Sigmoid colon (tissue), 7 donors: ENCODE measurements around the gene IZUMO1. TPM values are rescaled to one million over a fixed set of nuclear protein-coding genes. Genes with fewer than 3 reads are reported as not detected.

Experiments
- DNase-seq: peaks from one replicate; pipeline ENCODE4 v3.0.0-alpha.2; 2019
- H3K27ac ChIP-seq, 4 donors: fragments of 200-600 bp; sonication (generic); one replicate each; pipeline ENCODE4 v1.5.1; 2016 to 2019; ENCODE audit warnings: mild to moderate bottlenecking in 1 of 4
- H3K27me3 ChIP-seq, 3 donors: fragments of 200-600 bp; sonication (generic); one replicate each; pipeline ENCODE4 v1.5.1; 2019; ENCODE audit warnings: mild to moderate bottlenecking in 1 of 3
- H3K36me3 ChIP-seq, 4 donors: fragments of 200-600 bp; sonication (generic); one replicate each; pipeline ENCODE4 v1.5.1; 2016 to 2019
- H3K4me1 ChIP-seq, 4 donors: fragments of 200-600 bp; sonication (generic); one replicate each; pipeline ENCODE4 v1.5.1; 2017 to 2019
- H3K4me3 ChIP-seq, 4 donors: fragments of 200-600 bp; sonication (generic); one replicate each; pipeline ENCODE4 v1.5.1; 2017 to 2019; ENCODE audit warnings: mild to moderate bottlenecking in 2 of 4, moderate library complexity in 1 of 4
- H3K9me3 ChIP-seq, 4 donors: fragments of 200-600 bp in 3 of 4; sonication (generic) in 3 of 4; one replicate each; pipeline versions ENCODE4 v1.5.1 to v1.6.1; 2013 to 2019
- EP300 ChIP-seq, 4 donors: sonication (generic); formaldehyde crosslinking; IDR thresholded peaks; one replicate each; pipeline ENCODE4 v1.6.1; 2017; ENCODE audit warnings: antibody characterized with exemption in 4 of 4
- POLR2A ChIP-seq, 2 donors: fragments of 450-650 bp; IDR thresholded peaks; one replicate each; pipeline ENCODE4 v1.6.1; 2016; ENCODE audit warnings: antibody characterized with exemption in 2 of 2, mild to moderate bottlenecking in 2 of 2, moderate library complexity in 2 of 2
- POLR2AphosphoS5 ChIP-seq, 4 donors: sonication (generic); formaldehyde crosslinking; IDR thresholded peaks; one replicate each; pipeline ENCODE4 v1.6.1; 2017; ENCODE audit warnings: antibody characterized with exemption in 4 of 4
- WGBS, 2 donors: extraction: QIAGEN DNeasy Blood & Tissue Kit; methylation state at CpG; one replicate each; pipeline ENCODE4 v1.1.7; 2013; 5-methylcytosine and 5-hydroxymethylcytosine counted together
- intact Hi-C: fragments of 100-400 bp; cut with DNase I; formaldehyde crosslinking; loops from one replicate; pipeline ENCODE4 v1.15.1; 2023
- polyA plus RNA-seq, 3 donors: library from polyadenylated mRNA; stranded (reverse); fragments of 200-250 nt; gene quantifications; one replicate each; pipeline ENCODE4 v1.2.3, GENCODE V29; 2013
- total RNA-seq, 4 donors: library from RNA; depleted of rRNA; stranded (reverse); fragments of >200 nt; gene quantifications; one replicate each; pipeline ENCODE4 v1.1.0, GENCODE V29; 2016
- TF ChIP-seq, protein P1 (sequence below), 4 experiments: fragments of 450-650 bp in 3 of 4; fragments of 200-600 bp in 1 of 4; IDR thresholded peaks; one replicate each; pipeline ENCODE4 v1.5.1; 2016 to 2019; ENCODE audit warnings: antibody characterized with exemption in 4 of 4, mild to moderate bottlenecking in 3 of 4, moderate library complexity in 2 of 4
- donor health status: healthy with polysubstance abuse.
- donor health status: Bipolar disorder and iron deficiency.
- donor health status: healthy.

Gene IZUMO1
- total RNA-seq: not detected
- 1 to 10 TPM in 1 of 3 donors, under 1 TPM in 1, not detected in 1; 0.15 to 1.8 TPM for polyA plus RNA-seq

DNA sequence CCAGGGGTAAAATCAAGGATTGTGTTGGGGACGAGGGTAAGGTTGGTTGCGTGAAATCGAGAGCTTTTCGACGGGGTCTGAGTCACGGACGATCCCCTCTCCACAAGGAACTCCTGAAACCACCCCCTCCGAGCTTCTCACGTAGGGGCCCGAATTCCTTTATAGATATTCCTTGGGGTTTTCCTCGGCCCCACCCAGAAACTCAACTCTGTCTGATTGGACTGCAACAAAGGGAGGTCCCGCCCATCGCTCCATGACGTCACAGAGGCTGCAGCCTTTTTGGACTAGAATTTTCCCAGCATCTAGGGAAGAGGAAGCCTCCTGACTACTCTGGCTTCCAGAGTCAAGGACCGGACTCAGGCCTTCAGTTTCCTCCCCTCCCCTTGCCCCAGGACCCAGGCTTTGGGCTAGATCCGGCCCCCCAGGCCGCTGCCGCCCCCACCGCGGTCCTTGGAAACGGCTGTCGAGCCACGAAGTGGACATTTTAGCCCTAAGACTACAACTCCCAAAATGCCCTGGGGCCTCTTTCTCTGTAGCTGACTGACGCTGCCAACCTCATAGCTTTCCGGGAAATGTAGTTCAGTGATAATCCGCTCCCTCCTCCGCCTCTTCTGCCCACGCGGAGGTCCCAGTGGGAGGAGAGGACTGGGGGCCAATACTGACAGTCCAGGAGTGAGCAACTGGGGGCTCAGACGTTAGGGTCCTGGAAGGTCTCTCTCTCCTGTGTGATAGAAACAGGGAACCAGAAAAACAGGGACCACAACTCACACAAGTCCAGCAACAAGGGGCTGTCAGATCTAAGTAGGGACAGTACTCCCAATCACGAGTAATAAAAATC, at the start of gene IZUMO1:
IZUMO1 (minus strand) TSS at position 172 of the 838 bp plus-strand sequence. CDS start 1,050 bp downstream, outside the sequence.
- H3K4me3 ChIP-seq: peak within 1 kb of the TSS; percentile 16 to 47 (median 32)
- H3K4me1 ChIP-seq: peaks cover 0 to under 1% (median under 1%) of the 10 kb centered on the region in 4 donors
- peak; percentile 84 for DNase-seq
- H3K36me3 ChIP-seq: no peaks in the 10 kb centered on the region
- WGBS, 2 donors: 11 to 25% methylated on average over 31 of the region's 31 CpGs
- intact Hi-C loops: loop anchor here (5.0 kb wide), 1 partner anchor 35 kb away; no protein-coding TSS in a partner anchor
- peaks cover 15 to 47% (median 44%) of the 10 kb centered on the region in 3 donors for H3K27me3 ChIP-seq
- no peaks in the 10 kb centered on the region for H3K9me3 ChIP-seq
- H3K27ac ChIP-seq: peak within 1 kb of the TSS; percentile 25 to 68 (median 54)
- TF ChIP-seq EP300 (IDR thresholded peaks at IDR 0.05): no peak
- no peak for TF ChIP-seq POLR2A (IDR thresholded peaks at IDR 0.05)
- TF ChIP-seq, protein P1, sequence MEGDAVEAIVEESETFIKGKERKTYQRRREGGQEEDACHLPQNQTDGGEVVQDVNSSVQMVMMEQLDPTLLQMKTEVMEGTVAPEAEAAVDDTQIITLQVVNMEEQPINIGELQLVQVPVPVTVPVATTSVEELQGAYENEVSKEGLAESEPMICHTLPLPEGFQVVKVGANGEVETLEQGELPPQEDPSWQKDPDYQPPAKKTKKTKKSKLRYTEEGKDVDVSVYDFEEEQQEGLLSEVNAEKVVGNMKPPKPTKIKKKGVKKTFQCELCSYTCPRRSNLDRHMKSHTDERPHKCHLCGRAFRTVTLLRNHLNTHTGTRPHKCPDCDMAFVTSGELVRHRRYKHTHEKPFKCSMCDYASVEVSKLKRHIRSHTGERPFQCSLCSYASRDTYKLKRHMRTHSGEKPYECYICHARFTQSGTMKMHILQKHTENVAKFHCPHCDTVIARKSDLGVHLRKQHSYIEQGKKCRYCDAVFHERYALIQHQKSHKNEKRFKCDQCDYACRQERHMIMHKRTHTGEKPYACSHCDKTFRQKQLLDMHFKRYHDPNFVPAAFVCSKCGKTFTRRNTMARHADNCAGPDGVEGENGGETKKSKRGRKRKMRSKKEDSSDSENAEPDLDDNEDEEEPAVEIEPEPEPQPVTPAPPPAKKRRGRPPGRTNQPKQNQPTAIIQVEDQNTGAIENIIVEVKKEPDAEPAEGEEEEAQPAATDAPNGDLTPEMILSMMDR (IDR thresholded peaks at IDR 0.05): no peak
- TF ChIP-seq POLR2AphosphoS5 (IDR thresholded peaks at IDR 0.05): no peak

GRCh38 chr19:48795685-48796070, 49.0 kb upstream of the IZUMO1 start:
- peaks cover 0 to 21% (median 20%) of the 10 kb centered on the region in 4 donors for H3K4me1 ChIP-seq

GRCh38 chr19:48795055-48795684, 48.5 kb upstream of the IZUMO1 start:
- peak; percentile 97 for DNase-seq
- intact Hi-C loops: loop anchor here (1.0 to 5.0 kb wide), 3 partner anchors 16 to 167 kb away; partner anchors contain the start of genes BCAT2 and HSD17B14
- peaks cover 0 to 14% (median 0%) of the 10 kb centered on the region in 4 donors for H3K36me3 ChIP-seq
- no peaks in the 10 kb centered on the region for H3K9me3 ChIP-seq
- H3K4me1 ChIP-seq: peaks cover 0 to 21% (median 20%) of the 10 kb centered on the region in 4 donors
- H3K27ac ChIP-seq: peak overlapping the region; percentile 86 to 90 (median 87)
- no peaks in the 10 kb centered on the region for H3K27me3 ChIP-seq
- TF ChIP-seq EP300 (IDR thresholded peaks at IDR 0.05) (peak in 1 of 4 donors; percentile 30), POLR2AphosphoS5 (IDR thresholded peaks at IDR 0.05) (peak in 3 of 4 donors; percentile 58 to 64 (median 63)), POLR2A (IDR thresholded peaks at IDR 0.05) (no peak)
- TF ChIP-seq, protein P1 (IDR thresholded peaks at IDR 0.05): peak; percentile 95 to 97 (median 96)
- H3K4me3 ChIP-seq: peak overlapping the region; percentile 8 to 55 (median 47)
- WGBS, 2 donors: 2 to 3% methylated on average over 38 of the region's 38 CpGs

More at GRCh38 chr19:48795685-48796070, 49.0 kb upstream of the IZUMO1 start:
- Histone ChIP-seq H3K4me3 (no peak overlapping the region), H3K9me3 (no peaks in the 10 kb centered on the region), H3K36me3 (peaks cover 0 to 14% (median 0%) of the 10 kb centered on the region in 4 donors), H3K27me3 (no peaks in the 10 kb centered on the region), H3K27ac (peak overlapping the region; percentile 86 to 90 (median 87))
- DNase-seq: peak; percentile 88
- TF ChIP-seq, protein P1 (IDR thresholded peaks at IDR 0.05): no peak
- TF ChIP-seq EP300 (IDR thresholded peaks at IDR 0.05) (no peak), POLR2AphosphoS5 (IDR thresholded peaks at IDR 0.05) (peak in 1 of 4 donors; percentile 10)
- intact Hi-C loops: loop anchor here (1.0 to 5.0 kb wide), 3 partner anchors 15 to 167 kb away; partner anchors contain the start of genes BCAT2 and HSD17B14
- 54 to 65% methylated on average over 2 of the region's 2 CpGs for WGBS, 2 donors

GRCh38 chr19:48794291-48794690, 47.6 kb upstream of the IZUMO1 start:
- peak overlapping the region; percentile 86 to 90 (median 87) for H3K27ac ChIP-seq
- peaks cover 0 to 6% (median 0%) of the 10 kb centered on the region in 4 donors for H3K36me3 ChIP-seq
- intact Hi-C loops: loop anchor here (2.0 kb wide), 1 partner anchor 17 kb away; the partner anchor contains the start of gene BCAT2
- H3K4me3 ChIP-seq: no peak overlapping the region
- no peaks in the 10 kb centered on the region for H3K9me3 ChIP-seq
- 82 to 87% methylated on average over 6 of the region's 6 CpGs for WGBS, 2 donors
- H3K27me3 ChIP-seq: no peaks in the 10 kb centered on the region
- DNase-seq: no peak
- TF ChIP-seq POLR2A (IDR thresholded peaks at IDR 0.05) (no peak), EP300 (IDR thresholded peaks at IDR 0.05) (no peak), POLR2AphosphoS5 (IDR thresholded peaks at IDR 0.05) (no peak)
- H3K4me1 ChIP-seq: peaks cover 0 to 21% (median 20%) of the 10 kb centered on the region in 4 donors
